ENCODE measurements around the gene TIMP2.

DNA sequence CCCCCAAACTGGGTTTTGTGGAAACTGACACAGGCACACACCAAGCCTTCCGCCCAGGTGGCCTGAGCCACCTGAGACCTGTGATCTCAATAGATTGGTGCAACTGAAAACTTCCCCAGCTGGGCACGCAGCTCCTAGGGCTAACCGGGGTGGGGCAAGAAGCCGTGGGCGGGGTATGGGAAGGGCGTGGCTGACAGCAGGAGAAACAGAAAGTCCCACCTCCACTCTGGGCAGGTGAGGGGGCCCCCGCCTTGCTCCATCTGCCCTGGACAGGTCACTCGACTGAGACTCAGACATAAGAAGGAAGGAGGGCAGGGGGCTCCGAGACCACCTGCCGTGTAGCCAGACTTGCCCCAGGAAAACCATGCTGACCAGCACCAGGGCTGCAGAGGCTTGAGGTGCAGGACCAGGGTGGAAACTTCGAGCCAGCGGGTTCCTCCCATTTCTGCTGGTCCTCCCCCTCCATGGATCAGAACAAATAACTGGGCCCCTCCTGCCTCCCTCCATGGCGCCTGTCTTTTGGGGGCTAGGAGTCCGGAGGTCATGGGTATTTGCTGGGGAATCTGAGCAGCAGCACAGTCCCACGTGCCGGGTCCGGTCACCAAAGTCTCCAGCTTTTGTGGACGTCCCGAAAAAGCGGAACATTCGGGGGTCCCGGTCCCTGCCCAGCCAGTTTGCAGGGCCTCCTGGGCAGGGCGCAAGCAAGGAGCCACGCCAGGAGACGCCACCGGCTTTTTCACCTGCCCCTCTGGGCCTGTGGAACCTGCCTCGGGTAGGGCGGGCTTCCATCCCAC is 1.3 kb downstream of the TIMP2 start:
- TF ChIP-seq TAF1 (conservative IDR thresholded peaks at IDR 0.05) (no peak), YY1 (IDR thresholded peaks at IDR 0.05) (no peak), ZBTB33 (IDR thresholded peaks at IDR 0.05) (no peak), JUND (IDR thresholded peaks at IDR 0.05) (no peak), RAD21 (IDR thresholded peaks at IDR 0.05) (no peak), ATF3 (IDR thresholded peaks at IDR 0.05) (no peak), EGR1 (IDR thresholded peaks at IDR 0.05; ENCODE audit: low read depth in 2 of 2) (no peak)
- TF ChIP-seq, protein P1, sequence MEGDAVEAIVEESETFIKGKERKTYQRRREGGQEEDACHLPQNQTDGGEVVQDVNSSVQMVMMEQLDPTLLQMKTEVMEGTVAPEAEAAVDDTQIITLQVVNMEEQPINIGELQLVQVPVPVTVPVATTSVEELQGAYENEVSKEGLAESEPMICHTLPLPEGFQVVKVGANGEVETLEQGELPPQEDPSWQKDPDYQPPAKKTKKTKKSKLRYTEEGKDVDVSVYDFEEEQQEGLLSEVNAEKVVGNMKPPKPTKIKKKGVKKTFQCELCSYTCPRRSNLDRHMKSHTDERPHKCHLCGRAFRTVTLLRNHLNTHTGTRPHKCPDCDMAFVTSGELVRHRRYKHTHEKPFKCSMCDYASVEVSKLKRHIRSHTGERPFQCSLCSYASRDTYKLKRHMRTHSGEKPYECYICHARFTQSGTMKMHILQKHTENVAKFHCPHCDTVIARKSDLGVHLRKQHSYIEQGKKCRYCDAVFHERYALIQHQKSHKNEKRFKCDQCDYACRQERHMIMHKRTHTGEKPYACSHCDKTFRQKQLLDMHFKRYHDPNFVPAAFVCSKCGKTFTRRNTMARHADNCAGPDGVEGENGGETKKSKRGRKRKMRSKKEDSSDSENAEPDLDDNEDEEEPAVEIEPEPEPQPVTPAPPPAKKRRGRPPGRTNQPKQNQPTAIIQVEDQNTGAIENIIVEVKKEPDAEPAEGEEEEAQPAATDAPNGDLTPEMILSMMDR (IDR thresholded peaks at IDR 0.05; ENCODE audit: low read depth, low read length, missing input control) = no peak
